ENCODE data around the gene NT5C2.
"Not testable (repeated sequence)": the region's sequence is repeated elsewhere in the genome, so short reads cannot be mapped to it uniquely, and the experiment has no call there.

The NT5C2 gene

DNA sequence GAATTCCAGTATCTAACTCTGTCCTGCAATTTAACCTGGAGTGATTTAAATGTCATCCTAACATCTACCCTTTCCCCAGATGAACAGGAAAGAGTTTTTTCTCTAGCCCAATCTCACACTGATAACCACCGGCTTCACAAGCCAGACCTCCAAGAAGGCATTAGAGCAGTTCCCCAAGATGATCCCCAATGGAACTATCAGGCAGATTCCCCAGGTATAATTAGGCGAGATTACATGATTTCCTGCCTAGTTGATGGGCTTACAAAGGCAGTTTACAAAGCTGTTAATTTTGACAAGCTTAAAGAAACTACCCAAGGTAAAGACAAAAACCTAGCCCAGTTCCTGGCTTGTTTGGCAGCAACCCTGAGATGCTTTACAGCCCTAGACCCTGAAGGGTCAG is 14.1 kb upstream of the NT5C2 start:
- TF ChIP-seq POLR2A (IDR thresholded peaks at IDR 0.05; ENCODE audit: low read length) (no peak), GATA1 (IDR thresholded peaks at IDR 0.05; ENCODE audit: low read depth, low read length) (no peak)
- no peak for DNase-seq

- DNase-seq, result not testable (repeated sequence)
Observed at GRCh38 chr10:103206715-103207114, 13.6 kb upstream of the NT5C2 start.

GRCh38 chr10:103205401-103205800 is 12.3 kb upstream of the NT5C2 start:
- DNase-seq, result not testable (repeated sequence)

DNA sequence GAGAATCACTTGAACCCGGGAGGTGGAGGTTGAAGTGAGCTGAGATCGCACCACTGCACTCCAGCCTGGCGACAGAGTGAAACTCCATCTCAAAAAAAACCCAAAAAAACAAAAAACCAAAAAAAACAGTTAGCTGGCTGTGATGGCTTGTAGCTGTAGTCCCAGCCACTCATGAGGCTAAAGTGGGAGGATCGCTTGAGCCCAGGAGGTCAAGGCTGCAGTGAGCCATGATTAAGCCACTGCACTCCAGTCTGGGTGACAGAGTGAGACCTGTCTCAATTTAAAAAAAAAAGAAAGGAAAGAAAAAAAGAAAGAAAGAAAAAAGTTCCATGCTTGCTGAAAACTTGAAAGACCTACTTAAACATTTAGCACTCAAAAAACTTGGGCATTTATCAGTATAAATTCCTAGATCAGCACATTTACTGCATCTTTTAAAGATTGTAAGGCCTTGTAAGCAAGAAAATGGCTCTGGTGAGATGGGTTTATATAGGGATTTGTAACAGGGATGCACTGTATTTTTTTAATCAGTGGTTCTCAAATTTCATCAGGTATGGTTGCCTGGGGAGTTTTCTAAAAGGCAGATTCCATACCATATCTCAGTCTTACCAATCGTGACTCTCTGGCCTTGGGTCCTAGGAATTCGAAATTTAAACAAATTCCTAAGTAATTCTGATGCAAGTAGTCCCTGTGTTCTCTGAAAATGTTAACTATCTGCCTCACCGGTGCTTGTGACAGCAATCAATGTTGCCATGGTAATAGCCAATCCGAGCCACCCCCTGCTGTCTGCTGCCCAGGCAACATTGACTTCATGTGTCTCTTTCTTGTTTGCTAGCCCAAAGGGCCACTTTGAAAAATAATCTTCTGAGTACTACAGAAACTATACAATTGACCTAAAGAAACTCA is 11.5 kb upstream of the NT5C2 start:
- TF ChIP-seq POLR2A (IDR thresholded peaks at IDR 0.05; ENCODE audit: low read length) (no peak), GATA1 (IDR thresholded peaks at IDR 0.05; ENCODE audit: low read depth, low read length) (no peak)
- DNase-seq, result no peak

DNA sequence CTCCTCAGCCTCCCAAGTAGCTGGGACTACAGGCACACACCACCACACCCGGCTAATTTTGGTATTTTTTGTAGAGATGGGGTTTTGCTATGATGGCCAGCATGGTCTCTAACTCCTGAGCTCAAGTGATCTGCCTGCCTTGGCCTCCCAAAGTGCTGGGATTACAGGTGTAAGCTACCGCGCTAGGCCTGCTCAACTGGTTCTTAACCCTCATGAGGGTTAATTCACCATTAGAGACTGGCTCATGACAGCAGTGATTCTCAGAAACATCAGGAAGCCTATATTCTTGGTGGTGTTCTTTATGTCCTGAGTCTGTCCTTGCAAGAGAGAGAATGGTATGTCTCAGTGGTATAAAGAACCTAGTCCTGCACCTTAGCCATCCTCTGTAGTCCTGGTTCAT is 10.4 kb upstream of the NT5C2 start:
- no peak for TF ChIP-seq GATA1 (IDR thresholded peaks at IDR 0.05; ENCODE audit: low read depth, low read length)
- TF ChIP-seq POLR2A (IDR thresholded peaks at IDR 0.05; ENCODE audit: low read length), result no peak
- DNase-seq, result no peak

- peak; percentile 38 to 65 for DNase-seq
- TF ChIP-seq POLR2A (IDR thresholded peaks at IDR 0.05; ENCODE audit: low read length), result no peak
- TF ChIP-seq GATA1 (IDR thresholded peaks at IDR 0.05; ENCODE audit: low read depth, low read length), result no peak
Observed at GRCh38 chr10:103202319-103202718, 9.2 kb upstream of the NT5C2 start.

DNA sequence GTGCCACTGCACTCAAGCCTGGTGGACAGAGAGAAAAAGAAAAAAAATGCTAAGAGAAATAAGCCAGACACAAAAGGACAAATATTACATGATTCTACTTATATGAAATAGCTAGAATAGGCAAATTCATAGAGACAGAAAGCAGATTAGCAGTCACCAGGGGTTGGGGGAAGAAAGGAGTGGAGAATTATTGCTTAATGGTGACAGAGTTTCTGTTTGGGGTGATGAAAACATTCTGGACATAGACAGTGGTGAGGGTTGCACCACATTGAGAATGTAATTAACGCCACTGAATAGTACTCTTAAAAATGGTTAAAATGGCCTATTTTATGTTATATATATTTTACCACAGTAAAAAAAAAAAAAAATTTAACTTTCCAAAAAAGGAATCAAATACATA is 6.4 kb upstream of the NT5C2 start:
- TF ChIP-seq POLR2A (IDR thresholded peaks at IDR 0.05; ENCODE audit: low read length), result no peak
- TF ChIP-seq GATA1 (IDR thresholded peaks at IDR 0.05; ENCODE audit: low read depth, low read length), result no peak

DNA sequence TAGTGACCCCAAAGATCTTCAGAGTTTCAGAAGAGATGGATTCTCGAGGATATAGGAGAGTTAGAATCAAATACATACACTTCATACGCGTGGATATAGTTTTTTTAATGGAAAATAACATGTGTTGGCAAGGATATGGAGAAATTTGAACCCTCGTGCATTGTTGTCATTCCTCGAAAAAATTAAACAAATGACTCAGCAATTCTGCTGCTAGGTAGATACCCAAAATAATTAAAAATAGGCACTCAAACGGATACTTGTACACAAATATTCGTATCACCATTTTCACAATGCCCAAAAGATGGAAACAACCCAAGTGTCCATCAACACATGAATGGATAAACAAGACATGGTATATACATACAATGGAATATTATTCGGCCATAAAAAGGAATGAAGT is 5.6 kb upstream of the NT5C2 start:
- no peak for TF ChIP-seq POLR2A (IDR thresholded peaks at IDR 0.05; ENCODE audit: low read length)
- TF ChIP-seq GATA1 (IDR thresholded peaks at IDR 0.05; ENCODE audit: low read depth, low read length), result no peak
- DNase-seq, result no peak

More for the DNA sequence above, 6.4 kb upstream of the NT5C2 start:
- peak in 1 of 2 experiments; percentile 22 for DNase-seq

DNA sequence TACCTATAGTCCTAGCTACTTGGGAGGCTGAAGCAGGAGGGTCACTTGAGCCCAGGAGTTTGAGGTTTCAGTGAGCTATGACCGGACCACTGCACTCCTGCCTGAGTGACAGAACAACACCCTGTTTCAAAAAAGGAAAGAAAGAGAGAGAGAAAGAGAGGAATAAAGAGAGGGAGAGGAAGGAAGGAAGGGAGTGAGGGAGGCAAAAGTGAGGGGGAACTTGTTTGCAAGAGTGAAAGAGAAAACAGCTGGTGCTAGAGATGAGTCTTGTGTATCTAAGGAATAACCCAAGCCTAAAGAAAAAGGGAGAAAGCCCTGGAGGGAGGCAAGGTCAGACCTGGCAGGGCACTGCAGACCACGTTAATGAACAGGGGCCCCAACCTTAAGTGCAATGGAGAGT is 4.8 kb upstream of the NT5C2 start:
- no peak for TF ChIP-seq POLR2A (IDR thresholded peaks at IDR 0.05; ENCODE audit: low read length)
- TF ChIP-seq GATA1 (IDR thresholded peaks at IDR 0.05; ENCODE audit: low read depth, low read length), result no peak
- peak; percentile 30 to 65 for DNase-seq

DNA sequence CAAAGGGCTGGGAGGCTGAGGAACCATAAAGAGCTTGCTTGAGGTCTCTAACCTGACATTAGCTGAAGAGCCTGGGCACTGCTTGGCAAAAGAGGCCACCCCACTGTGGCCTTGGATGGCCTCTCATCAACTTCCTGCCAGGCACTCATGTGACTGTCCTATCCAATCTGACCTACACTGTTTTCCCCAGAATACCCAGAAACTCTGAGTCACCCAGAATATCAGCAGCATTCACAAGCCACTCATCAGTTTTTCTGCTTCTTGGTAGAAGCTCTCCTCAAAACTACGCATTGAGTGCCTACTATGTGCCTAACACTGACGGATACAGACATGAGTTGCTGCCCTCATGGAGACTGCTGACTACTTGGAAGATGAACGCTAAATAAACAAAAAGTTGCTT is 4.1 kb upstream of the NT5C2 start:
- DNase-seq, result peak; percentile 94
- TF ChIP-seq GATA1 (IDR thresholded peaks at IDR 0.05; ENCODE audit: low read depth, low read length) (no peak), POLR2A (IDR thresholded peaks at IDR 0.05; ENCODE audit: low read length) (peak; percentile 83)

DNA sequence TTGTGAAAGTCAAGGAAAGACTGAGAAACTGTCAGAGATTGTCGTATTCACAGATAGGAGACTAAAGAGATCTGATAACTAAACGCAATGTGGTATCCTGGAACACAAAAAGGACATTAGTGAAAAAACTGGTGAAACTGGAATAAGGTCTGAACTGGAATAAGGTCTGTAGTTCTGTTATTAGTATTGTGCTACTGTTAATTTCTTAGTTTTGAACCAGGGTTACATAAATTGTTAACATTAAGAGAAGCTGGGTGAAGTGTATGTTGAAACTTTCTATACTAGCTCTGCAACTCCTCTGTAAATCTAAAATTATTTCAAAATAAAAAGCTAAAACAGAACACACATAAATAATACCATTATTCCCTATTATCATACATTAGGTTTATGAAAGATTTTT is 3.4 kb upstream of the NT5C2 start:
- no peak for TF ChIP-seq POLR2A (IDR thresholded peaks at IDR 0.05; ENCODE audit: low read length)
- no peak for TF ChIP-seq GATA1 (IDR thresholded peaks at IDR 0.05; ENCODE audit: low read depth, low read length)

DNA sequence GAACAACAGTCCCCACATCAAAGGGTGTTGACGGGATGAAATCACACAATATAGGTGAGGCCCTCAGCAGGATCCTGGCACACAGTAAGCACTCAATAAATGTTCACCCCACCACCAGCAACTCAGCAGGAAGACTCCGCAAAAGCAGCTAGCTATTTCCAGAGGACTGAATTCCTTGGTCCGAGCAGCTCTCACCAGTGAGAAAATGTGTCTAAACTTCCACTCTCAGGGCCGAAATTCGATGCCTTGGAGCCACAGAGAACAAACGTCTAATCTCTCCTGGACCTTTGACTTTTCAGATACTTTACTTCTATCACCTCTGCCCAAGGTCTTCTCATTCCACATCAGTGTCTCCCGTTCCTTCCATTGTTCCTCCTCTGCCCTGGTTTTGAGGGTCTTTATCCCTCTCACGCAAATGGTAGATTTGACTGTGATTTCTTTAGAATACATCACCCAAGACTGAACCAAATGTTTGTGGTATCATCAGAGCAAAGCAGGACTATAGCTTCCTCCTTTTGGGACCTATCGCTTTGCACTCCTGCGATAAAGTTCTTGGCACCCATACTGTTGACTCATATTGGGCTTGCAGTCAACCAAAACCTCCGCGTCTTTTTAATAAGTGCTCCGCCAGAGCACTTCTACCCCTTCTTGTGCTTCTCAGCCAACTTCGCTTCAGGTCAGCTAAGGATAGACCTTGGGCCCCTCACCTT is 903 bp upstream of the NT5C2 start:
- TF ChIP-seq POLR2A (IDR thresholded peaks at IDR 0.05; ENCODE audit: low read length), result peak; percentile 24
- TF ChIP-seq GATA1 (IDR thresholded peaks at IDR 0.05; ENCODE audit: low read depth, low read length), result no peak
- peak; percentile 83 to 86 for DNase-seq

More for the DNA sequence above, 3.4 kb upstream of the NT5C2 start:
- peak; percentile 8 to 52 for DNase-seq

GRCh38 chr10:103192451-103193106 is 493 bp downstream of the NT5C2 start:
- DNase-seq, result peak; percentile 86 to 87
- TF ChIP-seq GATA1 (IDR thresholded peaks at IDR 0.05; ENCODE audit: low read depth, low read length), result no peak
- peak; percentile 52 for TF ChIP-seq POLR2A (IDR thresholded peaks at IDR 0.05; ENCODE audit: low read length)

- DNase-seq, result peak; percentile 59 to 78
- TF ChIP-seq GATA1 (IDR thresholded peaks at IDR 0.05; ENCODE audit: low read depth, low read length), result no peak
- TF ChIP-seq POLR2A (IDR thresholded peaks at IDR 0.05; ENCODE audit: low read length), result no peak
Observed at GRCh38 chr10:103192089-103192450, 1.0 kb downstream of the NT5C2 start.

GRCh38 chr10:103191198-103191597 is 1.9 kb downstream of the NT5C2 start:
- not testable (repeated sequence) for DNase-seq
